ENCODE measurements around the gene NAA60.
"Not testable (repeated sequence)": the region's sequence is repeated elsewhere in the genome, so short reads cannot be mapped to it uniquely, and the experiment has no call there.

Gene NAA60

DNA sequence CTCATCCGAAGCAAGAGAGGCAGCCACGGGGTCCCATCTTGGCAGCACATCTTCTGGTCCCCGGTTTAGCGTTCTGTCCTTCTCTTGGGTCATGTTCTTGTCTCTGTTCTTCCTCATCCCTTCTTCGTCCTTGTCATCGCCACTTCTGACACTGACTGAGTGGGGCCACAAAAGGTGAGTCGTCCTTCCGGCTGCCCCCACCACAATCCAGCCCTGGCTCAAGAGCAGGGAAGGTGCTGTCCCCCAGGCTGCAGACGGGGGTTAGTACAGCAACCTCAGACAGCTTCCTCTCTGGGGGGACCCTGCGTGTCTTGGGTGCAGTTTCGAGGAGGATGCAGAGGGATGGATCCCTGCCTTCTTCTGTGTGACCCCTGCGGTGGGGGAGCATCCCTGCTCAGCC, 21.8 kb downstream of the NAA60 start:
- DNase-seq (ENCODE audit: low spot score): no peak

DNA sequence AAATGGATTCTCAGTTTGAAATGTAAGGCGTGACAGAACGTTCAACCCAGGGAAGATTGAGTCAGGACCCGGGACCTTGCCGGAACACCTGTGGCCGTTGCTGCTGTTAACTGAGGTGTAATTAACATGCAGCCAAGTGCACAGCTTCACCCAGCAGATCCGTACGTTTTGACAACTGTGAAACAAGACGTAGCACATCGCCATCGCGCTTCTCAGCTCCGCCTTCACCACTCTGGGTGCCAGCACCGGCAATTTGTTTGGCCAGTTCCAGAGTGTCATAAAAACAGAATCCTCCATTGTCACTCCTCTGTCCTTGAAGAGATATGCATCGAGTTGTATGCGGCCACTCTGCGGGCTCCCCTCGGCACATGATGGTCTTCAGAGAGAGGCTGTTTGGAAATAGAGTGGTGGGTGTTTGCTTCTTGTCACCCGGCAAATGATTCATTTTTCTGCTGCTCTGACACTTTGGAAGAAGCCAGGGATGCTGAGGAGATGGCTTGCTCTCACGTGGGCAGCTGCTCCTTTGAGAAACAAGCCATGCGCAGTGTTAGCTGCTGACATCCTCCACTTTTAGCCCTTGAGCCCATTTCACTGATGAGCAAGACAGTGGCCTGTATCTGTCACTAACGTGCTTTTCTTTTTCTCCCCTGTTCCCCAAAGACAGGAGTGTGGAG, 22.6 kb downstream of the NAA60 start:
- DNase-seq (ENCODE audit: low spot score): no peak

DNA sequence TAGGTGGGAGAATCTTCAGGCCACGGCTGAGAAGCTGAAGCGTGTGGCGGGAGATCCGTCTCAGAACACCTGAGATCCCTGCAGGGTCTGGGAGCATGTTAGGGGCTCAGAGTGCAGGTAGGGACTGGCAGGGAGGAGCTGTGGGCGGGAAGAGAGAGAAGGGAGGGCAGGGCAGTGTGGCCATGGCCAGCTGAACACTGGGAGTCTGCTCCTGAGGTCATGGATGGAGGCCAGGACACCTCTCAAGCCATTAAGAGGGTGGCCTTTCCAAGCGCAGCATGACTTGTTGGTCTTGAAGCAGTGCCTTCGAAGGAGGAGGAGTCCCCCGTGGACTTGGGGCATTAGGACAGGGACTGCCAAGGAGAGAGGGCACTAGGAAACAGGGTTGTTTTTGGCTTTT, 23.7 kb downstream of the NAA60 start:
- DNase-seq (ENCODE audit: low spot score): no peak

DNA sequence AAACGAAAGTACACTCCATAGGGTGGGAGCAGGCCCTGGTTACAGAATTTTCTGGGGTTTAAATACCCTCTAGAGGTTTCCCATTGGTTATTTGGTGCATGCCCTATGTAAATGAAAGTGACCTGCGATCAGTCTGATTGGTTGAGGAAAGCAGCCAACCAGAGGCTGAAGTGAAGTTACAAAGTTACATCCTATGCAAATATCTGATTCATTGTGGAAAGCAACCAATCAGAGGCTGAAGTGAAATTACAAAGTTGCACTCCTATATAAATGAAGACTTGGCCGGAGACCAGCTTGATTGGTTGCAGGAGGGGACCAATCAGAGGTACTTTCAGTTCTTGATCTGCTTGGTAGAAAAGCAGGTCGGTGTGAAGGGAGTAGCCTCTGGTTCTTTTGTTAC, 24.4 kb downstream of the NAA60 start:
- DNase-seq (ENCODE audit: low spot score): no peak

DNA sequence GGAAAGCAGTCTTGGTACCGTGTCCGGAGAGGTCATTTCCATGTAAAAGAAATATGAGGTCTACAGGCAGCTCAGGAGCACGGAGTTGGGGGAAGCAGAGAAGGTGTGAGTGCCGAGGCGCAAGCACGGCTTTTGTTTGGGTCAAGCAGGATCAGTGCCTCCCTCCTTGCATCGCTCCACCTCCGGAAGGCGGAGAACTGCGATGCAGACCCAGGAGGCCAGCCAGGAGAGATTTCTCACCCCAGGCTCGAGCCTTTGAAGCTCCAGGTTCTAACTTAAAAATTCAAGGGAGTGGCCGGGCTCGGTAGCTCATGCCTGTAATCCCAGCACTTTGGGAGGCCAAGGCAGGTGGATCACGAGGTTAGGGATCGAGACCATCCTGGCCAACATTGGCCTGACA, 25.0 kb downstream of the NAA60 start:
- no peak for DNase-seq (ENCODE audit: low spot score)

DNA sequence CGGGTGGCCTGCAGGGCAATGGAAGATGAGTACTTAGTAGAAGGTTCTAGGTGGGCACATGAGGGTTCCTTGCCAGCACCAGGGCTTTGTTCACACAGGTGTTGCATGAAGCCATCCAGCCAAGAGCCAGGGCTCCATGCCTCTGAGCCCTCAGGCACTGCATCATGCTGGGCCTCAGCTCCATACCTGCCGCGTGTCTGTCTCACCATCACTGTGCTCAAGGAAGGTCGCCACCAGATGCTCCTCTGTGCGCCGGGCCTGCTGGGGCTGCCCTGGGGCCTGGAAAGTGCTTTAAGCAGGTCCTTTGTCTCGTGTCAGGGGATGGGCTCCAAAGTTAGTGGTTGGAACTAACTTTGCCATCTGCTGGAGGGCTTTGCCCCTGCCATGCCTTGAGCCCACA, 26.3 kb downstream of the NAA60 start:
- DNase-seq (ENCODE audit: low spot score): no peak

DNA sequence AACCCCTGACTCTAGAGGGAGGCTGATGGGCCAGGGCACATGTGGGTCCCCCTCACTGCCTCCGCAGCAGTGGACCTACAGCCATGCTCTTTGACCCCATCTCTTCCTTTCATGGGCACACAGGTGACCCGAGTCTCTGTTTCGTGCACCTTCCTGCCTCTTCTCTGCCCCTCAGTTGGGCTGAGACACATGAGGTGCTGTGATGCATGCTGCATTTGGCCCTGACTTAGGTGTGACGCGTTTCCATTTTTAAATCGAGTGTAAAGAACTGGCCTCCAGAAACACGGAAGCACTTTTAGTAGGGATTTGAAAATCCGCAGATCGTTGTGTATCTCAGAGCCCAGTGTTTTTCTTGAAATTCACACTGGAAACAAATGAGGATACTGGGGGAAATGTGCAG, 27.2 kb downstream of the NAA60 start:
- no peak for DNase-seq (ENCODE audit: low spot score)

DNA sequence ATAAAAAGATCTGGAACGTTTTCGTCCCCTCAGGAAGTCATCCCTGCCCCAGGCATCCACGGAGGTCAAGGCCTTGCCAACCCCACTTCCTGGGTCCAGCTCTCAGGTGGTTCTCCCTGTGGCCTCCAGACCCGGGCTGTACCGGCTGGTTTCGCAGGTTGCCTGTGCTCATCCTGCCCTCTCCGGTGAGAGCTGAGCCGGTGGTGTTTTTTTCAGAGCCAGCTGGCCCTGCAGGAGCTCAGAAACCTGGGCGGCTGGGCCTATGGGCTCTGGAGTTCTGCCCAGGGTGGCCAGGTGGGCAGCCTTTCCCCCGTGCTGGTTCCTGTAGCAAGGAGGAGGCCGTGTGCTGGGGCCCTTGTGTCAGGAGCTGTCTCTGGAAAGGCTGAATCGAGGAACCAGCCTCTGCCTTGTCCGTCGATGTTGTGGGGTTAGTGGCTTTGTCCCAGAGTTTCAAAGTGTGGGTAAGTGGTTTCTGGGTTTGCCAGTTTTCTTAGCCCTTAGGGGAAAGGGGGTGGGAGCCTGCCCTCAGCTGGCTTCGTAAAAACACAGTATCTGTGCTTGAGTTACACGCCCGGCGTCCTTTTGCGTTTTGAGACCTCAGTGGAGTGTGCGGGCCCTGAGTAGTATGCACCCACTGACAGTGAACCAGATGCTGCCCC, 28.2 kb downstream of the NAA60 start:
- DNase-seq (ENCODE audit: low spot score): no peak

DNA sequence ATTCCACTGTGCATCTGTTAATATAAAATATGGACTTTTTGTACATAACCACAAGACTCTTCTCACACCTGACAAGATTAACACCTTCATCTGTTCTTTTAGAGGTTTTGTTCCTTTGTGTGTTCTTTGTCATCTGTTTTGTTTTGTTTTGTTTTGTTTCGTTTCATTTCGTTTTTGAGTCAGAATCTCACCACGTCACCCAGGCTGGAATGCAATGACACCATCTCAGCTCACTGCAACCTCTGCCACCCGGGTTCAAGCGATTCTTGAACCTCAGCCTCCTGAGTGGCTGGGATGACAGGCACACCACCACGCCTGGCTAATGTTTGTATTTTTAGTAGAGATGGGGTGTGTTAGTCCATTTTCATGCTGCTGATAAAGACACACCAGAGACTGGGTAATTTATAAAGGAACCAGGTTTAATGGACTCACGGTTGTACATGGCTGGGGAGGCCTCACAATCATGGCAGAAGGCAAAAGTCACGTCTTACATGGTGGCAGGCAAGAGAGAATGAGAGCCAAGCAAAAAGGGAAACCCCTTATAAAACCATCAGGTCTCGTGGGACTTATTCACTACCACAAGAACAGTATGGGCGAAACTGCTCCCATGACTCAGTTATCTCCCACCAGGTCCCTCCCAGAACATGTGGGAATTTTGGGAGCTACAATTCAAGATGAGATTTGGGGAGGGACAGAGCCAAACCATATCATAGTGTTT, 29.6 kb downstream of the NAA60 start:
- no peak for DNase-seq (ENCODE audit: low spot score)

DNA sequence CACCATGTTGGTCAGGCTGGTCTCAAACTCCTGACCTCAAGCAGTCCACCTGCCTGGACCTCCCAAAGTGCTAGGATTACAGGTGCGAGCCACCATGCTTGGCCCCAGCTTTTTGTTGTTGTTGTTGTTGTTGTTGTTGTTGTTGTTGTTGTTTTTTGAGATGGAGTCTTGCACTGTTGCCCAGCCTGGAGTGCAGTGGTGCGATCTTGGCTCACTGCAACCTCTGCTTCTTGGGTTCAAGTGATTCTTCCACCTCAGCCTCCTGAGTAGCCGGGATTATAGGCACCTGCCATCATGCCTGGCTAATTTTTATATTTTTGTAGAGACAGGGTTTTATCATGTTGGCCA, 30.1 kb downstream of the NAA60 start:
- DNase-seq (ENCODE audit: low spot score): not testable (repeated sequence)

DNA sequence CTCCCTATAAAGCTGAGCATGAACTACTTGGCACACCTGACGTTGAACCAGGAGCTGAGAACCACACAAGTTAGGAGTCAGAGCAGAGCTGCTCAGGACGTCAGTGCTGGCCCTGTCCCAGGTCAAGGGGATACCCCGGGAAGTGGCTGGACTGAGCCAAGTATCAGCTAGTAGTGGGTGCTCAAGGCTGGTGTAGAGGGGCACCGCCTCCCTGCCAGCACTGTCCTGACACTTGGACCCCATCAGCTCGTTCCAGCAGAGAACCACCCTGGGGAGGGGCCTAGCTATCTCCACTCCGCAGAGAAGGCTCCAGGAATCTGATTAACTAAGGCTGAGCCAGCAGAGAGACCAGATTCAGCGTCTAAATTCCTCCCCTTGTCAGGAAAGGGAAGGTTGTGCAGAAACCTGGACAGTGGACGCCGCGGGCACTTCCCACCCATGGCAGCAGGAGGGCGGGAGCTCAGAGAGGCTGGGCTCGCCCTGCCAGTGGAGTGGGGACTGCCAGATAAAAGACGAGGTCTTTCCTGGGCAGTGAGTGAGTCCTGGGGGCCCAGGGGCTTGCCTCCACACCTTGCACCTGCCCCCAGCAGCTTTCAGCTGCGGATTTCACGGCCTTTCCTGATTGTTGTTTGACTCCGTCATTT, 30.8 kb downstream of the NAA60 start:
- no peak for DNase-seq (ENCODE audit: low spot score)

DNA sequence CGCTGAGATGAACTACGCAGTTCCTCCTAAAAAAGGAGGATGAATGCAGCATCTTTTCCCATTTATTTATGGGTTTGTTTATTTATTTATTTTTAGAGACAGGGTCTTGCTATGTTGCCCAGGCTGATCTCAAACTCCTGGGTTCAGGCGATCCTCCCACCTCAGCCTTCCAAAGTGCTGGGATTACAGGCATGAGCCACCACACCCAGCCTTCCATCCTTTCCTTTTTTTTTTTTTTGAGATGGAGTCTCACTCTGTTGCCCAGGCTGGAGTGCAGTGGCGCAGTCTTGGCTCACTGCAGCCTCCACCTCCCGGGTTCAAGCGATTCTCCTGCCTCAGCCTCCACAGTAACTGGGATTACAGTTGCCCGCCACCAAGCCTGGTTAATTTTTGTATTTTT, 31.4 kb downstream of the NAA60 start:
- not testable (repeated sequence) for DNase-seq (ENCODE audit: low spot score)

DNA sequence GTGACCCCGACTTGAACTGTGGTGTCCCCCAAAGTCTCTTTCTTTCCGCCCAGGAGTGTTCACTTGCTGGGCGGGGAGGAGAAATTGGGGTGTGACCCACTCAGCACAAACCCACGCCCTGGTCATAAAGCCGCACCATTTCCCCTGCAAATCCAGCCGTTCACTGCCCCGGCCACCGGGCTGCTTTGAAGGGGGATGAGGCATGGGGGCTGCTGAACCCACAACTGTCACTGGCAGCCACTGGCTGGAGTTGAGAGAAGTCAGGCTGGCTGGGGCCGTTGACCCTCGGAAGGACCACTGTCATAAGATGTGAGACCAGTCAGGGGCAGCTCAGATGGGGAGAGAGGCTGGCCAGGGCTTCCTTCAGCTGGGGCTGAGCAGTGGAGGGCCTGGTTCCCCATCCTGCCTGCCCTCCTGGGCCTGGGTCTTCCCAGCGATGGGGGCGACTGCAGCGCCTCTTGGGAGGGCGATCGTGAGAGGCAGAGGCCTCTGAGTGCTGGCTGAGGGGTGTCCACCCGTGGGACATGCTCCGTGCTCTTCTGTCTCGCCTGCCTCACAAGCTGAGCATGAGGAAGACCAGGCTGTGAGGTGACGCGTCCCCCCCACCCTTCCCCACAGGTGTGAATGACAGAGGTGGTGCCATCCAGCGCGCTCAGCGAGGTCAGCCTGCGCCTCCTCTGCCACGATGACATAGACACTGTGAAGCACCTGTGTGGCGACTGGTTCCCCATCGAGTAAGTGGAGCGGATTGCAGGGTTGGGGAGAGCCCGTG, 32.3 kb downstream of the NAA60 start:
- DNase-seq (ENCODE audit: low spot score): no peak

DNA sequence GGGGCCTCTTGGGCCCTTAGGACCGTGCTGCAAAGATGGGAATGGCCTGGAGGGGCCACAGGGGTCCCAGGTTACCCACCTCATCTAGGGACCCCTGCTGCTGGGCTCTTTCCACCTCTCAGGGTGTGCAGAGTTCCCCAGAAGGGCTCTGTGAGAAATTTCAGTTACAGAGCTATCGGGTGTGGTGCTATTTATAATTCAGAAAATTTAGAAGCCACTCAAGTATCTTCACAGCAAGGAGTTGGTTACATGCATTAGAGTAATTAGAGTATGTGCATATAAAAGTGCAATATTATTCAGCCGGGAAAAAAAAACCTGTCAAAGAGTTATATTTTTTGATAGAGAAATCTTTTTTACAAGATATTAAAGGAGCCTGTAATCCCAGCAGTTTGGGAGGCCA, 32.9 kb downstream of the NAA60 start:
- DNase-seq (ENCODE audit: low spot score): no peak

DNA sequence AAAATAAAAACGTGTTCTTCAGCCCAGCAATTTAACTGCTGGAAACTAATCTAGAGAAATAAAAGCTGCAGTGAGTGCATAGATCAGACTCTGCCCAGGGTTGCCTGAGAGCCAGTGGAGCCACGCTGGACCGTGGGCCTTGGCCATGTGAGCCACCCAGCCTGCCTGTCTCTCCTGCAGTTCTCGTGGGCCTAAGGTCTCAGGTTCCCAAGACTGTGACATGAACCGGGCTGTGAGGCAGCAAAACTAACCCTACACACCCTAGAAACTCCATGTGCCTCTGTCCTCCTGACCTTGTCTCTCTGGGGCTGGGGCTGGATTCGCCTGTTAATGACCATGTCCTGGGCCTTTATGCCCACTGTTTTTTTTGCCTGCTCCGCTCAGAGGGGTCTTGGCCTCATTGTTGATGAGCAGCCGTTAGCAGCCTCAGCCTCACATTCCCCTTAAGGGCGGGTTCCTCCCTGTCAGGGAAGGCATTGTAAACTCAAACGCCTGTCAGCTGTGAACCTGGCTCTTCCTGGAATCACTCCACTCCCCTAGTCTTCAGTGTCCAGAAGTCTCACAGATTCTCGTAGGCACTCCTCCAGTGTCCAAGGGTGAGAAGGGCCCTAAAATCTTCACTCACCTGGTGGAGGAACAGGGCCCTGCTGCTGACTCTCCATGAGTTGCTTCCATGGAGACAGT, 34.9 kb downstream of the NAA60 start:
- DNase-seq (ENCODE audit: low spot score): no peak

DNA sequence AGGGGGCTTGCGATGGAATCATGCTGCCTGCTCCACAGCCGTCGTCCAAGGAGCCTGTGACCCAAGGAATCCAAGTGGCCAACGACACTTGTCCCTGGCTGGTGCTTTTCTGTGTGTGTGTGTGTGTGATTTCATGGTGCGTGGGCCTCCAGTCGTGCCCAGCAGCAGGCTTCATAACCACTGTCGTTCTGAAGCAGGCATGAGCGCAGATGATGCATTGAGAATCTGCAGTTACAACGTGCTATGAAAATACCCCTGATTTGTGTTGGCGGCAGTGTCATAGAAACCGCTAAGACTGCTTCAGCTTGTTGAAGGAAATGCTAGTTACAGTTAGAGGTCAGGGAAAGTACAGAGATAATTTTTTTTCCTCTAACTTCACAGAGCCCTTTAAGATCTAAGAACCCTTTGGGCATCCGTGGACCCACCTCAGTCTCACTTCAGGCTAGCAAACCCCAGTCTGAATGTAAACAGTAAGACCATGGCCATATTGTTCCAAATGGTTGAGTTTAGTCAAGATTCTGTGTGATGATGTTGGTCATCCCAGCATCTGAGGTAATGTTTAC, 36.3 kb downstream of the NAA60 start:
- DNase-seq (ENCODE audit: low spot score): no peak

DNA sequence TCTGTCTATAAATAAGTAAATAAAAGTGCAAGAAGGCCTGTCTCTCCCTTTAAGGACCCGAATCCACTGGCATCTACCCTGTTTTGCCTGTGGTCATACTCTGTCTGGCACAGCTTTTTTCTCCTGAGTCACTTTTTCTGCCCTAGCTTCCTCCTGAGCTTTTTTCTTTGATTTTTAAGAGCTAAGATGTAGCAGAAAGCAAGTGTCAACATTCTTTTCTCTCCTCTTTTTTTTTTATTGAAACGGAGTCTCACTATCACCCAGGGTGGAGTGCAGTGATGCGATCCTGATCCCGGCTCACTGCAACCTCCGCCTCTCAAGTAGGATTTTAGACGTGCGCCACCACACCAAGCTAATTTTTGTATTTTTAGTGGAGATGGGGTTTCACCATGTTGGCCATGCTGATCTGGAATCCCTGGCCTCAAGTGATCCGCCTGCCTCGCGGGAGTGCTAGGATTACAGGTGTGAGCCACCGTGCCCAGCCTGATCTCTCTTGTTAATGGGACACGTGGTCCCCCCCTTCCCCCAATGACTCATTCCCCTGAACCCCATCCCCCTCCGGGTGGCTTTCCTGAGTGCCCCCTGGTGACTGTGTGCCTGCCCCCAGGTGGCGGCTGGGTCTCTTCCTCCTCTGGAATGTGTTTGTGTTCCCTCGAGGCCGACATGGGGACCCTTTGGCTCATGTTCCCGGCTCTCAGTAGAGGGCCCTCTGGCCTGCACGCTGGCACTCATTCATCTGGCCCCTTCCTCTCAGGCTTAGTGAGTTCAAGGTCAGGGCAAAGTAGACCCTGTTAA, 37.6 kb downstream of the NAA60 start:
- DNase-seq (ENCODE audit: low spot score): no peak

DNA sequence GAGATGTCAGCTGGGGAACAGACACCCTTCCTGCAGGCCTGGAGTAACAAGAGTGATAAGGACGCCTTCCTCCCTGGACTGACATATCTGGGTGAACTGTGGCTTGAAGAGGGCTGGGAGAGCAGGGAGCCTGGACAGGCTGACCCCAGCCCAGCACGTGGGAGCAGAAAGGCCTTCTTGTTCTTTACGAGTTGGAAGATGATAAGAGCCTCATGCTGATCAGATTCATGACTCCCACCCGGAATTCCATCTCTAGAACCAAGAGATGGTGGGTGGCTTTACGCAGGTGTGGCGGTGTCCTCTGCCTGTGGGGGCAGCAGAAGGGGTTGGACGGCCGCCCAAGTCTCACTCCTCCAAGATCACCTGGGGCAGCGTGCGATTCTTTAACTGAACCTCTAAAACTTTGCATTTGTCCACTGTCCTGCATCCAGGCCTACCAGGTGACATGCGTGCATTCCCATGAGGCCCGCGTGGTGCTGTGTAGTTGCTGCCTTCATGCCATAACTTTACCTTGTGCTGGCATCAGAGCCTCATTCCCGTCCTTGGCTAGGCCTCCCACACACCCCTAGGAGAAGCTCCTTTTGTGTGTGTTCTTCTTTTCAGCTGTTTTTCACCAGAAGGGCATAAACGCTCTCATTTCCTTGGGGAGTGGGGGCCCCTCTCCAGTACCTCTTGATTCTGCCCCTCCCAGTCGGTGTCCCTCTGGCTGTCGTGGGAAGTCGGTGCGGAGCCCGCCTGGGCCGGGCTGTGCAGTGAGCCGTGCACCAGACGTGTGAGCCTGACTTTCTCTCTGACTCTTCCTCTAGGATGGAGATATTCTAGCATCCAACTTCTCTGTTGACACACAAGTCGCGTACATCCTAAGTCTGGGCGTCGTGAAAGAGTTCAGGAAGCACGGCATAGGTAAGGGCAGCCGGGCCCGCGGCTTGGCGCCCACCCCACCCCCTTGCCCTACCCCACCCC, 38.5 kb downstream of the NAA60 start:
- no peak for DNase-seq (ENCODE audit: low spot score)

DNA sequence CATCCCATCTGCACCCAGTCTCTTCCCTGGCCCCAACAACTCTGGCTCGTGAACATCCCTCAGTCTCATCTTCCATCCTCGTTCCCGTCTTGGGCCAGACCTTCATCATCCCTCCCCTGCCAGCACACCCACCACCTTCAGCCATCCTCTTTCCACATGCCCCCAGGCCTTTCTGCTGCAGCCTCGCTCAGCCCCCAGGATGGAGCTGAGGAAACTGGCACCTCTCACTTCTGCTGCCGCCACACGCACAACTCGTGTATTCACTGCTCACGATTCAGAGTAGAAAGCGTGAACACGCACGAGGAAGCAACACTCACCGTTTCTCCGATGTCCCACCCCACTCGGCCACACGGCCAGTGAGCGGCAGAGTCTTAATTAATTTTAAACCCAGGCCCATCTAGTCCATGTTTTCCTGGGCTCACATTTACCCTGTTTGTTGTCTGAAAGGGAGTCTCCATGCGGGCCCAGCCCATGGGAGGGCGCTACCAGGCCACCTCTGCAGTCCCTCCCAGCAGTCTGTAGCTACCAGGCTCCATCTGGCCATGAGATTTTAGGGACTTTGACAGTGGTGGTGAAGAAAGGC, 39.3 kb downstream of the NAA60 start:
- DNase-seq (ENCODE audit: low spot score): no peak

All from LoVo (cell line).